HG02870 (cell line): Measurements from ENCODE around the gene PARD3B.

Source experiments
- ATAC-seq: cut with Tn5 transposase; IDR thresholded peaks from one replicate; pipeline ENCODE4 v1.9.1; 2021; ENCODE audit warnings: mild to moderate bottlenecking, moderate library complexity; ENCODE audit not compliant: unreplicated experiment

Gene PARD3B

DNA sequence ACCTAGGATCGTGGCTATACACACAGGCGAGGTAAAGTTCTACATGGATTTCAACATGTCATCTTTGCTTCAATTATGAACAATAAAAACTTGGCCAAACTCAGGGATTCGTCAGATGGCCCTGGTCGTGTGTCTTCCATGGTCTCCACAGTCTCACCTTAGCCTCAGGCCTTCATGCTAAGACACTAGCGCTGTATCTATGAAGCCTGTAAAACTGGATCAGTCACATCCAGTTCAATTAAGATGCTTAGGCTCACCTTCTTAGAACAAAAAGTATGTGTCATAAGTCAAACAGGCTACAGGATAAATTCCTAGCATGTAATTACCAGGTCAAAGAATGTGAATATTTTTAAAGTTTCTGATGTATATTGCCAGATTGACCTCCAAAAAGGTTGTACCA, 1023.3 kb downstream of the PARD3B start:
- ATAC-seq: no peak

DNA sequence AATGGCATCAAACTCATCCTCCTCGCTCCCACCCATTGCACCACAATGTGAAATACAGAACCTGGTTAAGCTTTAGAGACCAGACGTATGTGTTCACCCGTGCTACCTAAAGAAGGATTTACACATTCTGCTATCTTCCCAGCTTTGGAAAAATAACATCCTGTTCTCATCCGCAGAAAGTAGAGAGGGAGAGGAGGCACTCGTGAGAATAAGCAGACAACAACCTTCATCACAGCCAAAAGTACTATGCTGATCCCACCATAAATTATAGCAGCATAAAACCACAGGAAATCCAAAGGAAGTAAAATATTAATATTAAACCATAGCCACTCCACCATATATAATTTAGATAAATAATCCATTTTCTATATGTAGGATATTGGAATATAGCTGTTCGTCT, 1025.4 kb downstream of the PARD3B start:
- no peak for ATAC-seq

DNA sequence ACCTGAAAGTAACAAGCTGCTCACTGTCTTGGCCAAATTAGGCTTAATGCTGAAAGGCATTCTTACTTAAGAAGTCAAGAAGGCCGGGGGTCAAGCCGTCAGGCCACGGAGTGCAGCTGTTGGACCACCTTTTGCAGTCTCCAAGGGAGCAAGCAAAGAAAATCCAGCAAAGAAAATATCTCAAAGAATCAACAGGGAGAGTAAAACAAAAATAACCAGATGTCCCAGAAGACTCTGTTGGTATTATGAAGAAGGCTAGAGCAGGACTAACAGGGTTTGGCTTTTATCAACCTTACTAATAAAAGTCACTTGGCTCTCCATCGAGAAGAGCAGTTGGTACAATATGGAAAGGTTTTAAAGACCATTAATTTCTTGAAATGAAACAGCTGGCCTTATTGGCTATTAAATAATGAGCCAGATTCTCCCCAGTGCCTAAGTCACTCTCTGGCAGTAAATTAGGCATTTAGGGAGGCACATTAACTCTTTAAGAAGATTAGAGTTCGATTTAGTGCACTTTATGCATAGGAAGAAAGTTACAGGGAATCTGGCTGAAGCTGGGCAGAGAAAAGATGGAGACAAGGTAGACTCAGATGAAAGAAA, 1026.2 kb downstream of the PARD3B start:
- ATAC-seq: no peak

DNA sequence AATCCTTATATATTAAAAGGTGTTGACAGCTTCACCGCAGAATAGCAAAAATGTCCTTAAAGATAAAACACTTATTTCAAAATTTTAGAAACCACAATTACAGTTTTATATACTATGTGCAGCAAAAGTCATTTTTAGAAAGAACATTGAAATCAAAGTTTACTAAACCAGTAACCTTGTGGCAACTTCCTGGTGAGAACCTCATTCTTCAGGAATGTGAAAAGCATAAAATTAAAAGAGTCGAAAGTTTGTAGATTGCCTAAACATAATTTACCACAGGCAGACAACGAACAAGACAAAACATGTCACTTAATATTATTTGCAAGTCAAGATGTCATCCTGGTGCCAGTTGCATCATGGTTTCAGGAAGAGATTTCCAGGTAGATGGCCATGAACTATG, 1028.7 kb downstream of the PARD3B start:
- no peak for ATAC-seq

DNA sequence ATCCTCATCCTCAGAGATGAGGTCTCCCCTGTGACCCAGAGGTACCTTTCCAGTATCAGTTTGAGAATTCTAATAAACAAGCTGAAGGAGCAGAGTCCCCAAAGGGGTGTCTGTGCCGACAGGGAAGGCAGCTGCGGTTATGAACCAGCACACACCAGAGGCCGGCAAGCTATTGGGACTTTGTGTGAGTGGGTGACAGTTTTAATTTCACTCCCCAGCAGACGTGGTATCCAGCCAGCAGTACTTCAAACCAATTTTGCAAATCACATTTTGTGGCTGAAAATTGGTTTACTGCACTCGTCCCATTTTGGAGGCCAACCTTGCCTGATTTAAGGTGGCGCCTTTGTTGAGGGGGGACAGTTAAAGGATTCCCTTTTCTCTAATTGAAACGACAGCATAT, 1034.1 kb downstream of the PARD3B start:
- no peak for ATAC-seq

DNA sequence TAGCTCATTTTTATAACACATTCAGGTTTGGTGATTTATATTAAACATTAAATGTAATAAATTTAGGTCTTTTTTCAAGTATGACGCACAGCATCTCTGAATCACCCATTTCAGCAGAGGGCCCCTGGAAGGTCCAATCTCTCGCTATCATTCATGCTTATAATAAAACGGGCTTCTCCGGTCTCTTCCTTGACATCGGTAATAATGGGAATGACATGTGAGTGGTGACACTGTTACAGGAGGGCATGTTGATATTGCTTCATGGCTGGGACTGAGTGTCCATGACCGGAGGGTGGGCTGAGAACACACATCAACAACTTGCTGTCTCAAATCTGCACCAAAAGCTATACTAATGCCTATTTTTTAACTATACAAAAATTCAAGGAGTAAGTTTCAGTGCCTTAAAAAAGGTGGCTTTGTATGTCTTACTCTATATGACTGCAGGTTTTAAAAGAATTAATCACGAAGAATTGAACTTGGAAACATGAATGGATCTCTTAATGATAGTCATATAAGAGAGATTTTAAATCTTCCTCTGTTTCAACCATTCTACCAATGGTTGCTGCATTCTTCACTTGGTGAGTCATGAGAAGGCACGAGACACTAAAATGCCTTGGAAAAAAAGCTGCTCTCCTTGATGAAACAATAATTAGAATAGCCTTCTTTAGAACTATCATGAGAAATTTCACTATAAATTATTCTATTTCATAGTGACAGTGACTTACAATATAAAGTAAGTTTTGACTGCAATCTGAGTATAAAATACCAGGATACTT, 1035.1 kb downstream of the PARD3B start:
- ATAC-seq: no peak

DNA sequence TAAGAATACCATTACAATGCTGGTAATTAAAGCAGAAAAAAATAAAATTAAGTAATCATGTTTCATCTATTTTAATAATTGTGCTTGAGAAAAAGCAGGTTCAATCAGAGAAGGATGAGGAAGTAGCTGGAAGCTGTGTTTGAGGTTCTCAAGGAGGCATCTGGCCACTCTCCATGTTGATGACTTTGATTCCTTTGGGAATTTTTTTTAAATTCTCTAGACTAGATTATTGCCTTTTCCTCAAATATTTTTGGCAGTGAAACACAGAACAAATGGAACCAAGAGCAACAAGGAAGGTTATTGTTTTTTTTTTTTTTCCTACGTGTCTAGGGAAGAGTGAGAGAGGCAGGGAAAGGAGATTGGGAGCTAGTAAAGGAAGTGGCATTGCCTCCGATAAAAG, 1037.1 kb downstream of the PARD3B start:
- ATAC-seq: no peak

DNA sequence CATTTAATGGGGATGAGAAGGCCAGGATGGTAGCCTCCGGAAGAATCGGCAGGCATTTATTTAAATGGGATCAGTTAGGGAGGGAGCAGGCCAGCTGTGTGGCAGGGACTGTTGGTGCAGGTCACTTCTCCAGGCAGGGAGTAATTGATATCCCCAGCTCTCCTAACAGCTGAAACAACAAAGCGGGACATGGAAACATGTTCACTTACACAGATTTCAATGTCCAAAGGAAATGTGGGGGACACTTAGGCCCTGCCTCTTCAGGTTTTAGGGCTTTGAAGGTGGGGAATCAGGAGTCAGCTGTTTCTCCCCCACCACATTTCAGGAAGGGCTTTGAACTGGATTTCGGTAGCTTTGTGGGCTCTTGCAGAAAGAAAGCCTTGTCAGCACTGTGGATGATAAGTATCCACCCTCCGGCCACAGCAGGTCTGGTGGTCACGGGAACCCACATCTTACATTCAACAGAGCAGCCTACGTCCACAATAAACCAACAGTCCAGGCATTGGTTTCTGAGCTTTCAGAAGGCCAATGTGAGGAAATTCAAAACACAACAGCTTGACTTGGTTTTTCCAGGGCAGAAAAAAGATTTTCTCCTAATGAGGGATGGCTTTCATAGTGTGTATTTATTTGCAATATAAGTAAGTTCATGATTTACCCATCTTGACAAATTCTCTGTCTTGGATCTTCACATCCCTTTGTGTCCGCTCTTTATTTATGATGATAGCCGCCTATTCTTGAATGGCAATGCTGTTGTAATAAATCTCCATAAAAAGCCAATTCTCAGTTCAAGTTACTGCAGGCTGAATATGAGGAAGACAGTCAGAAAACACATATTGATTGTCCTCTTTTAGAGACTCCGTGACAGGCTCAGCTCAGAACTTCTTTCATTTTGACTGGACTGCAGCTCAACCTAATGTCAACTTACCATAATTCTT, 1040.4 kb downstream of the PARD3B start:
- no peak for ATAC-seq

DNA sequence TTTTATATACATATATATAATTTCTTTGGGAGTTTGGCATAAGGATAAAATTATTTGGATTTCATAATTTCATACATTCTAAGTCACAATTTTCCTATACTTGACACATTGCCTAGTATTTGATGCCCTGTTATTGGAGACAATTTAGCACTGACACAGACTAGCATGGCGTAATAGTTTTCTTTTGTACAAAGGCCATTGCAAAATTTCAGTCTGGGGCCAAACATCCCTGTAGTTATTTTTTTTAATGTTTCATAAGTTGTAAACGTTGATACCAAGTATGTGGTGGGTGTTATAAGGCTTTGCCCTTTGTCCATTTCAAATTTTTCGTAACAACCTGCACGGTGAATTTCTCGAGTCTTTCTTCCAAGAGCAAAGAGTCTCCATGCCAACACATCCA, 1041.4 kb downstream of the PARD3B start:
- ATAC-seq: no peak

DNA sequence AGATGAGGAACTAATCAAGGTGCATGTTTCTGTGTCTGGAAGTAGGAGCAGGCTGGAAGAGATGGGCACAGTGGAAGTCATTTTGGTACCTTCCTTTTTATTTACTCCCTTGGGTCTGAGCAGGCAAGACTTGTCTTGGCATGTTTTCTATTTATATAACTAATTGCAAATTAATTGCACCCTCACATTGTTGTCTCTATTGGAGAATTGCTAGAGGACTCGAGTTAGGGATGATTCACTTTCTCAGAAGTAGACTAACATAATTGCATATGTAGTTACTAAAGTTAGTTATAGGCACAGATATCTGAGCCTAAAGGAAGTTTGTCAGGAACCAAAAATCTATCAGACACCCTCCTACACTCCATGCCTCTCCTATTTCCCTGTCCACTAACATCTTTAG, 1044.2 kb downstream of the PARD3B start:
- ATAC-seq: no peak

DNA sequence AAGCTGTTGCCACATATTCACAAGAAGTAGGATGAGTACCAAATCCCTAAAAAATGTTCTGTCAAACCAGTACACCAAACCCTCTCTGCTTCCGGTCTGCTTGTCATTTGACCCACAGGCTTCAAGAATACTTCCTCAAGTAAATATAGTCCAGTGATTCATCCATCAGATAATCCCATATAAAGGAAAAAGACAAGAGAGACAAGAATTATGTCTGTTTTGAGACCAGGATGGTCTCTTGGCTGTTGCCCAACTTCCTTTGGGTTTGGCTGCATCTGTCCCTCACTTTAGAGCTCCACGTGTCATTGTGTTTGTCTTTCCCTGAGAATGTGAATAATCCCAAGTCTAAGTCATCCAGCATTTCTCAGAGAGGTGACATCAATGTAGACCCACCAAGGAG, 1045.5 kb downstream of the PARD3B start:
- ATAC-seq: no peak

DNA sequence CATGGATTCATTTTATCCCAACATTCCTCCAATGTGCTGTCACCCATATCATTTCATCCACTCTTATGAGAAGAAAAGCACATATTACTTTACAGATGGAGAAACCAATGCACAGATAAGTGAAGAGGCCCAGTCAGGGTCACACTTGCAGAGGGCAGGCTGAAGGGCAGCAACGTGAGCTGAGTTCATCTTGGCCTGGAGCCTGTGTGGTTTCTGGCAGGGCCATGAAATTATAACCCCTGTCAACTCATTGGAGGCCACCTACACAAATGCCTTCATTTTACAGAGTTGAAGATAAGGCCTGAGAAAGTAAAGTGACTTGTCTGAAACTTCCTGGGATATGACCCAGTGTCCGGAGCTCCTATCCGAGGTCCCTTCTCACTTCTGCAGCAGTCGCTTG, 1048.6 kb downstream of the PARD3B start:
- no peak for ATAC-seq

DNA sequence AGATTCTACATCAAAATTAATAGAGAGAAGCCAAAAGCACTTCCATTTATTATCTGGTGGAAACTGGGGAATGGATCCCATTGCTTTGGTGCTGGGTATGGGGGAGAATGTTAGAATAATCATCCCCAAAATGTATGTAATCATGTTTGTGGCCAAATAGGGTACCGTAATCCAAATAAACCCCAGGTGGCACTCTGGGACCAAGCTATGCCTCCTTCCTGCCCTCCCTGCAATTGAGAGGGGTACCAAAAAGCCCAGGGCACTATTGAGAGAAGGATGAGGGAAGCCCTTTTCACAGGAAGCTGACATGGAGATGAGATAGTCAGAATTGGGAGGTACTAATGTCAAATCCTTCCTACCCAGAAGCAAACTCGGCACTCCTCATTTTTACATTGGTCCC, 1051.3 kb downstream of the PARD3B start:
- no peak for ATAC-seq

DNA sequence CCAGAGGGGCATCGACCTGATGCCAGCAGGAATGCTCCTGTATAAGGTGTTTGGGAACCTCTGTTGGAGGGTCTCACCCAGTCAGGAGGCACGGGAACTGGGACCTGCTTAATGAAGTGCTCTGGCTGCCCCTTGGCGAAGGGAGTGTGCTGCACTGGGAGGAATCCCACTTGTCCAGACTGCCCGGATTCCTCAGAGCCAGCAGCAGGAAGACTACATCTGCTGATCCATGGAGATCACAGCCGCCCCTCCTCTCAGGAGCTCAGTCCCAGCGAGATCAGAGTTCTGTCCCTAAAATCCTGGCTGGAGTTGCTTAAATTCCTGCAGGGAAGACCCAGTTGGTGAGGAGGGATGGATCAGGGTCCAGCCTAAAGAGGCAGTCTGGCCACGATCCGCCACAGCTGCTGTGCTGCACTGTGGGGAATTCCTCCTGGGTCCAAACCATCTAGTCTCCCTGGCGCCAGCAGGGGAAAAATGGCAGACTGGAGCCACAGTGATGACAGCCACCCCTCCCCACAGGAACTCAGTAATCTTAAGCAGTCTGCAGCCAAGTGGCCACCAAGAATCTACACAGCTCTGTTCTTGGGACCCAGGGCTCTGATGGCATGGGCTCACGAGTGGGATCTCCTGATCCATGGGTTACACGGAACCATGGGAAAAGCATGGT, 1060.5 kb downstream of the PARD3B start:
- no peak for ATAC-seq

DNA sequence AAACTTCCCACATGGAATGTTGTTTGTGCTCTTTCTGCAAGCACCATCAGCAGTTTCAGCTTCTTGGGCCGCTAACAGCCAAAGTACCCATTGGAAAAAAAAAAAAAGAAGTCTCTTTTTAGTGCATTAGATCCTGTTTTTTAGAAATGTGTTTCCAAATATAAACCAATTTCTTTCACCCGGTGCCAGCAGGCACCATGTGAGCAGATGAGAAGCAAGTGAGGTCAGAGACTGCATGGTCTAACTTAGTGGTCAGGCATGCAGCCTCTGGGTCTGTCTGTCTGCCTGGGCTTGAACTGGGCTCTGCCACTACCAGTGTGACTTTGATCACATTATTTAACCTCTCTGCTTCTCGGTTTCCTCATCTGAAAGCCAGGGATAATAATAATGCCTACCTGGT, 1061.9 kb downstream of the PARD3B start:
- no peak for ATAC-seq

DNA sequence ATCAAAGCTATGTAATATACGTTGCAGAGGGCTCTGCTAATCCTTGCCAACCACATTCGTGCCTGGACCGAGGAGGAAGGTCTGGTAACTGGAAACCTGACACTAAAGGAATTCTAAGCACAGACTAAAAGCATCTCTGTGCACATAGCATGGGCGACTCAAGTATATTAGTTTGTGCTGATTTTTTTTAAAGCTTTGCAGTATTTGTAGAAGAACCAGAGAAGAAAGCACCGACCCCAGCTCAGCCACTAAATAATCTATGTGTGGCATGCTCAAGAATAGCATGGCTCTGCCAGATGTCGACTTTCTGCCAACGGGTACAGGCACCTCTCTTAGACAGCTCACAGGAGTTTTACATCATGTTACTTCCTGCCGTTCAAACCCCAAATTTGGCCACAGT, 1063.8 kb downstream of the PARD3B start:
- ATAC-seq: no peak

DNA sequence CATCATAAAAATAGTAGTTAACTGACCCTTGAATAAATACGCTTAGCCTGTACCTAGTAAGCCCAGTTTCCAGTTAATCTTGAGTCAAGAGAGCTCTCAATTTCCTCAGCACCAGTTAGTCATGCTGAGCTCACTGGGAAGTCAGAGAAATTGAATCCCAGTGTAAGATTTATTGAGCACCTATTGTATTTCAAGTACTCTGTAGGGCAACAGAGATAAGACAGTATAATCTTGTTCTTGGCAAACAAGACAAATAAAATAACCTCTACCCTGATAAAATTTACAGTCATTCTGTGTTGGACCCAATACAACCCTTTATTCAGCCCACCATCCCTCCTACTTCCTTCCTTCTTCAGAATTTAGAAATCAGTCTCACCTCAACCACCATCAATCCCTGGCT, 1065.2 kb downstream of the PARD3B start:
- no peak for ATAC-seq

DNA sequence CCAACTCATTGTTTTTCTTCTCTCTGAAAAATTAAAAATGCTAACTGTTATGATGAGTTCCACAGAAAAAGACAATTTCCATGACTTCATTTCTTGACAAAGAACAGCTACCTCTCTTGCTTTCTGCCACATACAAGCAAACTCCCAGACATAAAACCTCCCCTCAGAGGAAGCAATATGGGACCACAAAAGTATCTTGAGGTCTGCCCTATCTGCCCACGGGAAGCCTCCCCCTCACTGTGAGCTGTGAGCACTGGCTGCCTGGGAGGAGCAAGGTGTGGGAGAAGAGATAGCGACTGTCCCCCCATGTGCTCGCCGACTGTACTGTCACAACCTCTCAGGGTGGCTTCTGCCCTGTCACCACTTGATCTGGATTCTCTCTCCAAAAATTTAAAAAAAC, 1067.4 kb downstream of the PARD3B start:
- no peak for ATAC-seq

DNA sequence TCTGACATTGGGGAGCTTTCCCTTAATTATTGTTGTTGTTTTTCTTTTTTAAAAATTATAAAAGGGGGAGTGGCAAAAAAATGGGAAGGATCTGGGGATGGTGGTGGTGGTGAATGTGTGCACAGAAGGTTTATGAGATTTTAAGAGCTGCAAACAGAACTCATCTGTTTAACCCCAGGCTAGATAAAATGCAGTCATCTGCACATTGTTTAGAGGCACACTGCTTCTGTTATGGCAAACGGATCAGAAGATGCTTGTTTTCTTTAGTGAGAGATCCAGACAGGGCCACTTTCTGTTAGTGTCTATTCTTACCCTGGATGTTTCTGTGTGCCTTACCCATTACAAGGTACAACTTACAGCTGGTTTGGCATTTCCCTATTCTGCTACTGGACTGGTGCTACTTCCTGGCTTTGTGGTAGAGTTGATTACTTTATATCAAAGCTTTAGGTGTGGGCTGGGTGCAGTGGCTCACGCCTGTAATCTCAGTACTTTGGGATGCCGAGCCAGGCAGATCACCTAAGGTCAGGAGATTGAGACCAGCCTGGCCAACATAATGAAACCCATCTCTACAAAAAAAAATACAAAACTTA, 1068.8 kb downstream of the PARD3B start:
- no peak for ATAC-seq

DNA sequence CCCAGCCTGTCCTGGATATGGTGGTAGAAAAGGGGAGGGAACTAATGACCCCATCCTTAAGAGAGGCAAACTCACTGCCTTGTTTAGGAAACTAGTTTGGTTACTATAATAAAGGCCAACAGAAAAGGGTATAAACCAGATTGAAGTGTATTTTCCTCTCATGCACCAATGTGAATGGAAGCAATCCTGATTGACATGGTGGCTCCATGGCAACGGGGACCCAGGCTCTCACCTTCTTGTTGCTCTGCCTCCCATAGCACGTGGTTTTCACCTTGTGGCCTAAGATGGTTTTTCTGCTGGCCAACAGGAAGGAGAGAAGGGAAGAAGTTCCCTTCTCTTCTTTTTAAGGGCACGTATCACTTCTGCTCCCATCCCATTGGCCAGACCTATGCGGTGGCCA, 1069.7 kb downstream of the PARD3B start:
- no peak for ATAC-seq

DNA sequence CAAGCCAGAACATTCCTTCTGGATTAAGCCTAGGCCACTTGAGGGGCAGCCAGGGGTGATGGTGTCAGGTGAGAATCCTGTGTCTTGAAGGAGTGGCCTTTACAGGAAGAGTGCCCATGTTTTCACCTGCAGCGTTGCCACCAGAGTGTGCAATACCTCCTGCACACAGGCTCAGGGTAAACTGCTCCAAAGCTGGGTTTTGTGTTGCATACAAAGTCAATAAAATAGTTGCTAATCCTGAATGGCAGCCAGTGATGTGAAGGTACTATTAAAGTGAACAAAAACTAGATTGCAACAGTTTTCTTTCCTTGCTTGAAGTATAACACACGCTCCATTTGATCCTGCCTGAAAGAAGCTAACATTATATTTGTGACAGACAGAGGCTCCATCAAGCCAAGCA, 1072.6 kb downstream of the PARD3B start:
- ATAC-seq: no peak
